H1 (cell line): Measurements from ENCODE around the gene SEPTIN2.

Experiments used
- JUN ChIP-seq: IDR thresholded peaks from 2 replicates; pipeline ENCODE4 v1.6.1; 2011; ENCODE audit warnings: low read depth, mild to moderate bottlenecking, improper control_type of control experiment, low read length
- KDM1A ChIP-seq: fragments of 200-600, 300-600 bp; sonication (generic); IDR thresholded peaks from 2 replicates; pipeline ENCODE4 v1.7.1; 2016; ENCODE audit warnings: mild to moderate bottlenecking, low read length, borderline replicate concordance
- POLR2A ChIP-seq, 2 experiments: IDR thresholded peaks; 1 replicate in 1 of 2; 2 replicates in 1 of 2; pipeline ENCODE4 v1.6.1; 2011; ENCODE audit warnings: low read depth in 2 of 2, low read length in 2 of 2, mild to moderate bottlenecking in 2 of 2; ENCODE audit errors: control extremely low read depth in 1 of 2
- POLR2AphosphoS5 ChIP-seq: IDR thresholded peaks from 2 replicates; pipeline ENCODE4 v1.6.1; 2011; ENCODE audit warnings: low read depth, low read length
- SIN3A ChIP-seq, 2 experiments: IDR thresholded peaks in 1 of 2; conservative IDR thresholded peaks in 1 of 2; 2 replicates each; pipeline ENCODE4 v1.6.1; 2011 to 2012; ENCODE audit warnings: low read length in 2 of 2, improper control_type of control experiment in 1 of 2, low read depth in 1 of 2, mild to moderate bottlenecking in 1 of 2
- SUZ12 ChIP-seq: fragments of 200-600 bp; sonication (generic); IDR thresholded peaks from 2 replicates; pipeline ENCODE4 v1.6.1; 2012; ENCODE audit warnings: mild to moderate bottlenecking, inconsistent platforms, low read length, moderate library complexity, mixed read lengths
- TF ChIP-seq, protein P1 (sequence below): IDR thresholded peaks from 2 replicates; pipeline ENCODE4 v1.6.1; 2011; ENCODE audit warnings: low read depth, mild to moderate bottlenecking, low read length; ENCODE audit not compliant: insufficient read depth
- TF ChIP-seq, protein P2 (sequence below), 3 experiments: IDR thresholded peaks; 1 replicate in 2 of 3; 2 replicates in 1 of 3; pipeline versions ENCODE4 v1.5.1 to v1.6.1; 2011; ENCODE audit warnings: low read length in 3 of 3, mild to moderate bottlenecking in 3 of 3, inconsistent platforms in 2 of 3, low read depth in 1 of 3, moderate library complexity in 1 of 3; ENCODE audit not compliant: insufficient read depth in 1 of 3; ENCODE audit errors: control extremely low read depth in 1 of 3
- TF ChIP-seq, protein P3 (sequence below): fragments of 300-600 bp; sonication (generic); IDR thresholded peaks from 2 replicates; pipeline ENCODE4 v1.7.1; 2012; ENCODE audit warnings: low read length, moderate library complexity, mild to moderate bottlenecking, inconsistent platforms; ENCODE audit not compliant: insufficient replicate concordance

DNA sequence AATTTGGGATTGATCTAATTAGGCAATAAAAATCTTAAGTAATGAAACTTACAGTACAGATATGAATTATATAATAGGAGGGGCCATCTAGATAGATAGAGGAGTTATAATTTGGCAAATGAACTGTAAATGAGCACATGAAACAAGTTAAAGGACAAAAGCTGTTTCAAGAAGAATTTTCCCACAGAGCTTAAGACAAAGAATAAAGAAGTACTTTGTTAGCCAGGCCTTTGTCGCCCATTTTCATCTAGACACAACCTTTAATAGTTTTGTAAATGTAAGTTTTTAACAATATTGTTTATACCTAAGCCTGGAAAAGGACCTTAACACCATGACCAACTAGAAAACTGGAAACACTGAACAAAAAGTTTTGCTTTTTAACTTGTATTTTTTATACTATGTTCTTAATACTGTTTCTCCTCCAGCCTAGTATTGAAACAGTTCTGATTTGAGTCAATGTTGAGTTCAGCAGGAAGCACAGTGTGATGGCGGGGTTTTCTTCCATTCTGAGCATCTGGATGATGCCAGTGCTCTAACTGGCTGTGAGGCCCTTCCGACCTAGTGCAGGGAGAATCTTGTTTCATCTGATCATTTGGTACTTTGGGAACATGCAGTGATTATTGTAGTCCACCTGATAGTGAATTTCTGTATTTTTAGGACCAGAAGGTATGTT lies 77.9 kb downstream of the SEPTIN2 start:
- TF ChIP-seq, protein P1, sequence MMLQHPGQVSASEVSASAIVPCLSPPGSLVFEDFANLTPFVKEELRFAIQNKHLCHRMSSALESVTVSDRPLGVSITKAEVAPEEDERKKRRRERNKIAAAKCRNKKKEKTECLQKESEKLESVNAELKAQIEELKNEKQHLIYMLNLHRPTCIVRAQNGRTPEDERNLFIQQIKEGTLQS = no peak
- TF ChIP-seq, protein P2, sequence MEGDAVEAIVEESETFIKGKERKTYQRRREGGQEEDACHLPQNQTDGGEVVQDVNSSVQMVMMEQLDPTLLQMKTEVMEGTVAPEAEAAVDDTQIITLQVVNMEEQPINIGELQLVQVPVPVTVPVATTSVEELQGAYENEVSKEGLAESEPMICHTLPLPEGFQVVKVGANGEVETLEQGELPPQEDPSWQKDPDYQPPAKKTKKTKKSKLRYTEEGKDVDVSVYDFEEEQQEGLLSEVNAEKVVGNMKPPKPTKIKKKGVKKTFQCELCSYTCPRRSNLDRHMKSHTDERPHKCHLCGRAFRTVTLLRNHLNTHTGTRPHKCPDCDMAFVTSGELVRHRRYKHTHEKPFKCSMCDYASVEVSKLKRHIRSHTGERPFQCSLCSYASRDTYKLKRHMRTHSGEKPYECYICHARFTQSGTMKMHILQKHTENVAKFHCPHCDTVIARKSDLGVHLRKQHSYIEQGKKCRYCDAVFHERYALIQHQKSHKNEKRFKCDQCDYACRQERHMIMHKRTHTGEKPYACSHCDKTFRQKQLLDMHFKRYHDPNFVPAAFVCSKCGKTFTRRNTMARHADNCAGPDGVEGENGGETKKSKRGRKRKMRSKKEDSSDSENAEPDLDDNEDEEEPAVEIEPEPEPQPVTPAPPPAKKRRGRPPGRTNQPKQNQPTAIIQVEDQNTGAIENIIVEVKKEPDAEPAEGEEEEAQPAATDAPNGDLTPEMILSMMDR (IDR thresholded peaks at IDR 0.05; ENCODE audit: control extremely low read depth in 1 of 3, insufficient read depth in 1 of 3, low read depth in 1 of 3, low read length in 3 of 3) = no peak
- TF ChIP-seq, protein P3, sequence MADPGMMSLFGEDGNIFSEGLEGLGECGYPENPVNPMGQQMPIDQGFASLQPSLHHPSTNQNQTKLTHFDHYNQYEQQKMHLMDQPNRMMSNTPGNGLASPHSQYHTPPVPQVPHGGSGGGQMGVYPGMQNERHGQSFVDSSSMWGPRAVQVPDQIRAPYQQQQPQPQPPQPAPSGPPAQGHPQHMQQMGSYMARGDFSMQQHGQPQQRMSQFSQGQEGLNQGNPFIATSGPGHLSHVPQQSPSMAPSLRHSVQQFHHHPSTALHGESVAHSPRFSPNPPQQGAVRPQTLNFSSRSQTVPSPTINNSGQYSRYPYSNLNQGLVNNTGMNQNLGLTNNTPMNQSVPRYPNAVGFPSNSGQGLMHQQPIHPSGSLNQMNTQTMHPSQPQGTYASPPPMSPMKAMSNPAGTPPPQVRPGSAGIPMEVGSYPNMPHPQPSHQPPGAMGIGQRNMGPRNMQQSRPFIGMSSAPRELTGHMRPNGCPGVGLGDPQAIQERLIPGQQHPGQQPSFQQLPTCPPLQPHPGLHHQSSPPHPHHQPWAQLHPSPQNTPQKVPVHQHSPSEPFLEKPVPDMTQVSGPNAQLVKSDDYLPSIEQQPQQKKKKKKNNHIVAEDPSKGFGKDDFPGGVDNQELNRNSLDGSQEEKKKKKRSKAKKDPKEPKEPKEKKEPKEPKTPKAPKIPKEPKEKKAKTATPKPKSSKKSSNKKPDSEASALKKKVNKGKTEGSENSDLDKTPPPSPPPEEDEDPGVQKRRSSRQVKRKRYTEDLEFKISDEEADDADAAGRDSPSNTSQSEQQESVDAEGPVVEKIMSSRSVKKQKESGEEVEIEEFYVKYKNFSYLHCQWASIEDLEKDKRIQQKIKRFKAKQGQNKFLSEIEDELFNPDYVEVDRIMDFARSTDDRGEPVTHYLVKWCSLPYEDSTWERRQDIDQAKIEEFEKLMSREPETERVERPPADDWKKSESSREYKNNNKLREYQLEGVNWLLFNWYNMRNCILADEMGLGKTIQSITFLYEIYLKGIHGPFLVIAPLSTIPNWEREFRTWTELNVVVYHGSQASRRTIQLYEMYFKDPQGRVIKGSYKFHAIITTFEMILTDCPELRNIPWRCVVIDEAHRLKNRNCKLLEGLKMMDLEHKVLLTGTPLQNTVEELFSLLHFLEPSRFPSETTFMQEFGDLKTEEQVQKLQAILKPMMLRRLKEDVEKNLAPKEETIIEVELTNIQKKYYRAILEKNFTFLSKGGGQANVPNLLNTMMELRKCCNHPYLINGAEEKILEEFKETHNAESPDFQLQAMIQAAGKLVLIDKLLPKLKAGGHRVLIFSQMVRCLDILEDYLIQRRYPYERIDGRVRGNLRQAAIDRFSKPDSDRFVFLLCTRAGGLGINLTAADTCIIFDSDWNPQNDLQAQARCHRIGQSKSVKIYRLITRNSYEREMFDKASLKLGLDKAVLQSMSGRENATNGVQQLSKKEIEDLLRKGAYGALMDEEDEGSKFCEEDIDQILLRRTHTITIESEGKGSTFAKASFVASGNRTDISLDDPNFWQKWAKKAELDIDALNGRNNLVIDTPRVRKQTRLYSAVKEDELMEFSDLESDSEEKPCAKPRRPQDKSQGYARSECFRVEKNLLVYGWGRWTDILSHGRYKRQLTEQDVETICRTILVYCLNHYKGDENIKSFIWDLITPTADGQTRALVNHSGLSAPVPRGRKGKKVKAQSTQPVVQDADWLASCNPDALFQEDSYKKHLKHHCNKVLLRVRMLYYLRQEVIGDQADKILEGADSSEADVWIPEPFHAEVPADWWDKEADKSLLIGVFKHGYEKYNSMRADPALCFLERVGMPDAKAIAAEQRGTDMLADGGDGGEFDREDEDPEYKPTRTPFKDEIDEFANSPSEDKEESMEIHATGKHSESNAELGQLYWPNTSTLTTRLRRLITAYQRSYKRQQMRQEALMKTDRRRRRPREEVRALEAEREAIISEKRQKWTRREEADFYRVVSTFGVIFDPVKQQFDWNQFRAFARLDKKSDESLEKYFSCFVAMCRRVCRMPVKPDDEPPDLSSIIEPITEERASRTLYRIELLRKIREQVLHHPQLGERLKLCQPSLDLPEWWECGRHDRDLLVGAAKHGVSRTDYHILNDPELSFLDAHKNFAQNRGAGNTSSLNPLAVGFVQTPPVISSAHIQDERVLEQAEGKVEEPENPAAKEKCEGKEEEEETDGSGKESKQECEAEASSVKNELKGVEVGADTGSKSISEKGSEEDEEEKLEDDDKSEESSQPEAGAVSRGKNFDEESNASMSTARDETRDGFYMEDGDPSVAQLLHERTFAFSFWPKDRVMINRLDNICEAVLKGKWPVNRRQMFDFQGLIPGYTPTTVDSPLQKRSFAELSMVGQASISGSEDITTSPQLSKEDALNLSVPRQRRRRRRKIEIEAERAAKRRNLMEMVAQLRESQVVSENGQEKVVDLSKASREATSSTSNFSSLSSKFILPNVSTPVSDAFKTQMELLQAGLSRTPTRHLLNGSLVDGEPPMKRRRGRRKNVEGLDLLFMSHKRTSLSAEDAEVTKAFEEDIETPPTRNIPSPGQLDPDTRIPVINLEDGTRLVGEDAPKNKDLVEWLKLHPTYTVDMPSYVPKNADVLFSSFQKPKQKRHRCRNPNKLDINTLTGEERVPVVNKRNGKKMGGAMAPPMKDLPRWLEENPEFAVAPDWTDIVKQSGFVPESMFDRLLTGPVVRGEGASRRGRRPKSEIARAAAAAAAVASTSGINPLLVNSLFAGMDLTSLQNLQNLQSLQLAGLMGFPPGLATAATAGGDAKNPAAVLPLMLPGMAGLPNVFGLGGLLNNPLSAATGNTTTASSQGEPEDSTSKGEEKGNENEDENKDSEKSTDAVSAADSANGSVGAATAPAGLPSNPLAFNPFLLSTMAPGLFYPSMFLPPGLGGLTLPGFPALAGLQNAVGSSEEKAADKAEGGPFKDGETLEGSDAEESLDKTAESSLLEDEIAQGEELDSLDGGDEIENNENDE = no peak
- TF ChIP-seq POLR2AphosphoS5 = no peak
- TF ChIP-seq JUN = no peak
- TF ChIP-seq POLR2A (IDR thresholded peaks at IDR 0.05; ENCODE audit: control extremely low read depth in 1 of 2, low read depth in 2 of 2, low read length in 2 of 2) = no peak
- no peak for TF ChIP-seq SUZ12
- TF ChIP-seq SIN3A (conservative IDR thresholded peaks at IDR 0.05 in 1 of 2, IDR thresholded peaks at IDR 0.05 in 1 of 2; ENCODE audit: low read depth in 1 of 2, low read length in 2 of 2) = no peak
- no peak for TF ChIP-seq KDM1A
